Measurements from ENCODE around the gene WDR86.

WDR86 gene

DNA sequence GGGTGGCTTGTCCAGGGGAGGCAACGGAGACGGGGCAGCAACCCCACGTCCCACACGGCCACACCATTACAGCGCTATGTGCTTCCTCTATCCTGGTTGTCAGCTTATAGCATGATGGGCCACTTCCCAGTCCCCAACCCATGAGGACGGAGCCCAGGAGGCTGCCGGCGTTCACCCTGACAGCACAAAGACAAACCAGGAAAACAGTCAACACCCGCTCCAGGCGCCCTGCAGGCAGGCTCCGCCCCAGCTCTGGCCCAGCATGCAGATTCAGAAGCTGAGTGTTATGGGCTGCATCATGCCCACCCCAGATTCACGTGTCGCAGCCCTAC, 14.8 kb downstream of the WDR86 start:
- no peaks in the 10 kb centered on the region for H3K27me3 ChIP-seq (ENCODE audit: insufficient read depth, low read depth, severe bottlenecking)
- TF ChIP-seq, protein P1, sequence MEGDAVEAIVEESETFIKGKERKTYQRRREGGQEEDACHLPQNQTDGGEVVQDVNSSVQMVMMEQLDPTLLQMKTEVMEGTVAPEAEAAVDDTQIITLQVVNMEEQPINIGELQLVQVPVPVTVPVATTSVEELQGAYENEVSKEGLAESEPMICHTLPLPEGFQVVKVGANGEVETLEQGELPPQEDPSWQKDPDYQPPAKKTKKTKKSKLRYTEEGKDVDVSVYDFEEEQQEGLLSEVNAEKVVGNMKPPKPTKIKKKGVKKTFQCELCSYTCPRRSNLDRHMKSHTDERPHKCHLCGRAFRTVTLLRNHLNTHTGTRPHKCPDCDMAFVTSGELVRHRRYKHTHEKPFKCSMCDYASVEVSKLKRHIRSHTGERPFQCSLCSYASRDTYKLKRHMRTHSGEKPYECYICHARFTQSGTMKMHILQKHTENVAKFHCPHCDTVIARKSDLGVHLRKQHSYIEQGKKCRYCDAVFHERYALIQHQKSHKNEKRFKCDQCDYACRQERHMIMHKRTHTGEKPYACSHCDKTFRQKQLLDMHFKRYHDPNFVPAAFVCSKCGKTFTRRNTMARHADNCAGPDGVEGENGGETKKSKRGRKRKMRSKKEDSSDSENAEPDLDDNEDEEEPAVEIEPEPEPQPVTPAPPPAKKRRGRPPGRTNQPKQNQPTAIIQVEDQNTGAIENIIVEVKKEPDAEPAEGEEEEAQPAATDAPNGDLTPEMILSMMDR (IDR thresholded peaks at IDR 0.05; ENCODE audit: low read depth, low read length) = no peak

DNA sequence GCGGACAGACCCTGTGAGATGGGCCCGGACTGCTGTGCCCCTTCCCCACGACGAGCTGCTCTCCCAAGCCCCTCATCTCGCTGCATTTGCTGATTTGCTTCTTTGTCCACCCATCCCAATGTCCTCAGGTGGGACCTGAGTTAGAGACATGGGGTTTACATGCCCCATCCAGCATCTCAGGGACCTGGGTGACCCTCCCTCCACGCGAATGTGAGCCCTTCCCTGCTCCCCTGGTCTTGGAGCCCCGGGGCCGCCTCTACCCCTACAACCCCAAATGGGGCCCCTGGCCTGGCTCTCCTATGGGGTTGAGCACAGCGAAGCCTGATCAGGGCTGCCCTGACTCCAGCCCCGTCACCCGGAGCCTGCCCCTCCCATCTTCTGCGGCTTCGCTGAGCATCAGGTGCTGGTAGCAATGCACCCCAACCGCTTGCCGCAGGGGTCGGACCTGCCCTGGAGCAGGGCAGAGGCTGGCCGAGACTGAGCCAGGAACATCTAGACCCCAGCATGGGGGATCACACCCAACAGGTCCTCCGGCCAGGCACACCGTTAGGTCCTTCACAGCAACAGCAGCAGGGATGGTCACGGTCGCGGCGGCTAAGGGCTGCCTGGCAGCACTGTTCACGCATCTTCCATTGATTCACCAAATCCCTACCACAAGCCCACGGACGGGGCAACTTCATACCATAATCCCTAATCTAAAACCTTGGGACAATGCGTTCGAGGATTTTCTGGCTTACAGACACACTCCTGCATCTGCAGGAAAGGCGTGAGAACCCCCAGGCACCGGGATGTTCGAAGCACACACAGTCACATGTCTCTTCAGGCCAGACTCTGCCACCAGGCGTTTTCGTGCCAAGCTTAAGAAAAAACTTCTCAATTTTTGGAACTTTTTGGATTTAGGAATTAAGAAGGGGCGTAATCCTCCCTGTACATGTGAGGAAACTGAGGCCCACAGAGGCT, 15.5 kb downstream of the WDR86 start:
- Histone ChIP-seq H3K9me3 (ENCODE audit: severe bottlenecking) (no peaks in the 10 kb centered on the region), H3K27ac (no peak overlapping the region), H3K36me3 (no peaks in the 10 kb centered on the region), H3K27me3 (ENCODE audit: insufficient read depth, low read depth, severe bottlenecking) (no peaks in the 10 kb centered on the region), H3K4me3 (ENCODE audit: low read depth, low read length) (no peak overlapping the region)
- DNase-seq = no peak
- TF ChIP-seq, protein P1 (IDR thresholded peaks at IDR 0.05; ENCODE audit: low read depth, low read length) = no peak

More for the DNA sequence above, 14.8 kb downstream of the WDR86 start:
- Histone ChIP-seq H3K36me3 (no peaks in the 10 kb centered on the region), H3K4me3 (ENCODE audit: low read depth, low read length) (no peak overlapping the region), H3K27ac (no peak overlapping the region), H3K9me3 (ENCODE audit: severe bottlenecking) (no peaks in the 10 kb centered on the region)
- no peak for DNase-seq

DNA sequence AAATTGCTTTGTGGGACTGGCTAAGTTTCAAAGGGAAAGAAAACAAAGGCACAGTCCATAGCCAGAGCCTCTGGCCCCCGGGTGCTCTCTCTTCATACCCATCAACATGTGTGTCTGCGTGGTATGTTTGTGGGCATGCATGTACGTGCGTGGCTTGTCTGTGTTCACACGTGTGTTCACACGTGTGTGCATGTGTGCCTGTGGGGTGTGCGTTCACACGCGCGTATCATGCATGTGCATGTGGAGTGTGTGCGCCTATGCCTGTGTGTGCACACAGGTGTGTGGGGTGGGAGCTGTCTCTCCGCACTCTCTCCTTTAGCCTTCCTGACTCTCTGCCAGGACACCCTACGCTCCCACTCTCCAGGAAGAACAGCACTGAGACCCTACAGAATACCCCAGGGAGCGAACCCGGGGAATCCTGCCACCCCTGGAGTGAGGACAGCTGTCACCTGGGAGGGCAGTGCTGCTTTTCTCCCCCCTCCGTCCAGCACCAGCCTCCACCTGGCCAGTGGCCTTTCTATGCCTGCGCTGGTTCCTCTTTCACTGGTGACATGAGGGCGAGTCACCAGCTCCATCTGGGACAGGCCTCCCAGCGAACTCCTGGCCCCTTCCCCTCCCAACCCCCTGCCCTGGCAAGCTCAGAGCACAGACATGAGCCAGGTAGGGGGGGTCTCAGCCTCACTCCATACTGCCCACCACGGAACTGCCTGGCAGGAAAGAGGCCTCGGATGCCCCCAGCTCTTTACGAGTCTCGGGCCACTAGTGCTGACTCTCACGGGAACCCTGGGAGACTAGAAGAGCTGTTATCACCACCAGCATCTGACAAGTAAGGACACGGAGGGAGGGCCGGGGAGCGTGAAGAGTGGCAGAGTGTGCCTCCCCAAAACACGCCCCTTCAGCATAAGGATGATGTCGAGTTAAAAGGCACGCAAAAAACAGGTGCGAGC, 16.5 kb downstream of the WDR86 start:
- H3K4me3 ChIP-seq (ENCODE audit: low read depth, low read length) = no peak overlapping the region
- no peaks in the 10 kb centered on the region for H3K27me3 ChIP-seq (ENCODE audit: insufficient read depth, low read depth, severe bottlenecking)
- H3K27ac ChIP-seq = no peak overlapping the region
- DNase-seq = no peak
- TF ChIP-seq, protein P1 (IDR thresholded peaks at IDR 0.05; ENCODE audit: low read depth, low read length) = no peak
- H3K36me3 ChIP-seq = no peaks in the 10 kb centered on the region
- H3K9me3 ChIP-seq (ENCODE audit: severe bottlenecking) = no peaks in the 10 kb centered on the region

DNA sequence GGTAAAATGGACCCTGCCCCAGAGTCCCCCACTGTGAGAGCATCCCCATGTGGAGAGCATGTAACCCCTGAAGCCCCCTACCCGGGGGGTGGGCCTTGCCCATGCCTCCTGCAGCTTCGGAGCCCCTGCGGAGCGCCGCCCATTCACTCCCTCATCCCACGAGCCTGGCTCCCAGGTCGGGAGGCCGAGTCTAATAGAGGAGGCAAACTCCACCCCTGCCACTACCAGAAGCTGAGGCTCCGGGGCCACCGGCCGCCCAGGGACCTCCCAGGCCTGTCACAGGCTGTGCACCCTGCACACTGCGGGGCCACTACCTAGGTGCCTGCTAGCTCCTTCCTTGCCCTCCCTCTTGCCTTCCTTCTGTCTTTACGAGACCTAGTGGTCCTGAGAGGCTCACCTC, 17.4 kb downstream of the WDR86 start:
- H3K27me3 ChIP-seq (ENCODE audit: insufficient read depth, low read depth, severe bottlenecking) = no peaks in the 10 kb centered on the region
- no peak for DNase-seq
- H3K4me3 ChIP-seq (ENCODE audit: low read depth, low read length) = no peak overlapping the region
- H3K9me3 ChIP-seq (ENCODE audit: severe bottlenecking) = no peaks in the 10 kb centered on the region
- H3K36me3 ChIP-seq = no peaks in the 10 kb centered on the region
- H3K27ac ChIP-seq = no peak overlapping the region
- TF ChIP-seq, protein P1 (IDR thresholded peaks at IDR 0.05; ENCODE audit: low read depth, low read length) = no peak

DNA sequence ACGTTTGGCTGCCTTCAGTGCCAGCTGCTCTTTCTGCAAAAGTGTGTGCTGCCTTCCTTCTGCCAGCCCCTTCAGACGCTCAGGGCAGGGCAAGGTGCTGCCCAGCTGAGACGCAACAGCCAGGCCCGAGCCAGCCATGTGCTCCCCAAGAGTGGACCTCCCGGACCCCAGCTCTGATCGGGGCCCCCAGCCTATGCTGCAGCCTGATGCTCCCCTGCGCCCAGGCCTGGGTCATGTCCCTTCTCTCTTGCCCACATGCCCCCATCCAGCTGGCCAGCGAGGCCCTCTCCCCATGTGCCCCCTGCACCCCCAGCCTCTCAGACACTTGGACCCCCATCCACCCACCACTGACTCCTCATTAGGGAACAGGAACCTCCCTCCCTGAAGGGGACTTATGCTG, 17.8 kb downstream of the WDR86 start:
- H3K36me3 ChIP-seq = no peaks in the 10 kb centered on the region
- no peak for DNase-seq
- H3K9me3 ChIP-seq (ENCODE audit: severe bottlenecking) = no peaks in the 10 kb centered on the region
- TF ChIP-seq, protein P1 (IDR thresholded peaks at IDR 0.05; ENCODE audit: low read depth, low read length) = no peak
- no peak overlapping the region for H3K27ac ChIP-seq
- H3K27me3 ChIP-seq (ENCODE audit: insufficient read depth, low read depth, severe bottlenecking) = no peaks in the 10 kb centered on the region
- no peak overlapping the region for H3K4me3 ChIP-seq (ENCODE audit: low read depth, low read length)

Data from WERI-Rb-1 (cell line).